ENCODE measurements around the gene EEFSEC. TPM values are rescaled to one million over a fixed set of nuclear protein-coding genes. Genes with fewer than 3 reads are reported as not detected.

Gene EEFSEC
- total and polyA plus RNA-seq, 2 of the 8 experiments (the other 6 are each of a cell fraction or from before 2014, with no cell fraction given), result 13.1 to 19.8 TPM

DNA sequence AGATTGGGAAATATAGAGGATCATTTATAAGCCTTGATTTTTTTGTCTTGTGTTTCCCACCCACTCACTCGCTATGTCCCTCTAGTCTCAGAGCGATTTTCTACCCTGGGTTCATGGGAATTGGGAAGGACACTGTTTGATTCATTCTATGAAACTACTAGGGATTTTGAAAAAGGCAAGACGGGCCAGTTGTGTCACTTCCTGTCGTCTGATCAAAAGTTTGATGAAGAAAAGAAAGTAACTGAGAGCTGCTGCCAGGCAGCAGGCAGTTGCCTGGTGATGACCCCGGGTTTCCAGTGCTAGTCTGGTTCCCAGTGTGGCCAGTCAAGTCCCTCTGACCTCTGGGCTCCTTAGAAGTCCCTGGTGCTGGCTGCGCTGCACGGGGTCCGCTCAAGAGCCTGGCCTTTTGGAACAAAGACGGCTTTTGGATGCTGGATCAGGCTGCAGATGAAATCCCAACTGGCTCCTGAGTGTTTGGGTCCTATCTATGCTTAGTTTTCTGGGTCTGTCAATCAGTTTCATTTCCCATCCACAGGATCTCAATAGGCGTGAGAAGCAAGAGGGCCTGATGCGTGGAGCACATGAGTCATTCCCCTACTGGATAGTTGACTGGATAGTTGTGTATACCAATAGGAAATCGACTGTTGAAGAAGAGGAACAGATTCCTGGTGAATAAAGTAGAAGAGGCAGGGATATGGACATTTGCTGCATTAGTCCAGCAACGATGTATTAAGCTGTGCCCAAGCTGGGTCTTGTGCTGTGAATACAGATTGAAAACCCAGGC lies 89.7 kb downstream of the EEFSEC start (continued):
- TF ChIP-seq, protein P1, sequence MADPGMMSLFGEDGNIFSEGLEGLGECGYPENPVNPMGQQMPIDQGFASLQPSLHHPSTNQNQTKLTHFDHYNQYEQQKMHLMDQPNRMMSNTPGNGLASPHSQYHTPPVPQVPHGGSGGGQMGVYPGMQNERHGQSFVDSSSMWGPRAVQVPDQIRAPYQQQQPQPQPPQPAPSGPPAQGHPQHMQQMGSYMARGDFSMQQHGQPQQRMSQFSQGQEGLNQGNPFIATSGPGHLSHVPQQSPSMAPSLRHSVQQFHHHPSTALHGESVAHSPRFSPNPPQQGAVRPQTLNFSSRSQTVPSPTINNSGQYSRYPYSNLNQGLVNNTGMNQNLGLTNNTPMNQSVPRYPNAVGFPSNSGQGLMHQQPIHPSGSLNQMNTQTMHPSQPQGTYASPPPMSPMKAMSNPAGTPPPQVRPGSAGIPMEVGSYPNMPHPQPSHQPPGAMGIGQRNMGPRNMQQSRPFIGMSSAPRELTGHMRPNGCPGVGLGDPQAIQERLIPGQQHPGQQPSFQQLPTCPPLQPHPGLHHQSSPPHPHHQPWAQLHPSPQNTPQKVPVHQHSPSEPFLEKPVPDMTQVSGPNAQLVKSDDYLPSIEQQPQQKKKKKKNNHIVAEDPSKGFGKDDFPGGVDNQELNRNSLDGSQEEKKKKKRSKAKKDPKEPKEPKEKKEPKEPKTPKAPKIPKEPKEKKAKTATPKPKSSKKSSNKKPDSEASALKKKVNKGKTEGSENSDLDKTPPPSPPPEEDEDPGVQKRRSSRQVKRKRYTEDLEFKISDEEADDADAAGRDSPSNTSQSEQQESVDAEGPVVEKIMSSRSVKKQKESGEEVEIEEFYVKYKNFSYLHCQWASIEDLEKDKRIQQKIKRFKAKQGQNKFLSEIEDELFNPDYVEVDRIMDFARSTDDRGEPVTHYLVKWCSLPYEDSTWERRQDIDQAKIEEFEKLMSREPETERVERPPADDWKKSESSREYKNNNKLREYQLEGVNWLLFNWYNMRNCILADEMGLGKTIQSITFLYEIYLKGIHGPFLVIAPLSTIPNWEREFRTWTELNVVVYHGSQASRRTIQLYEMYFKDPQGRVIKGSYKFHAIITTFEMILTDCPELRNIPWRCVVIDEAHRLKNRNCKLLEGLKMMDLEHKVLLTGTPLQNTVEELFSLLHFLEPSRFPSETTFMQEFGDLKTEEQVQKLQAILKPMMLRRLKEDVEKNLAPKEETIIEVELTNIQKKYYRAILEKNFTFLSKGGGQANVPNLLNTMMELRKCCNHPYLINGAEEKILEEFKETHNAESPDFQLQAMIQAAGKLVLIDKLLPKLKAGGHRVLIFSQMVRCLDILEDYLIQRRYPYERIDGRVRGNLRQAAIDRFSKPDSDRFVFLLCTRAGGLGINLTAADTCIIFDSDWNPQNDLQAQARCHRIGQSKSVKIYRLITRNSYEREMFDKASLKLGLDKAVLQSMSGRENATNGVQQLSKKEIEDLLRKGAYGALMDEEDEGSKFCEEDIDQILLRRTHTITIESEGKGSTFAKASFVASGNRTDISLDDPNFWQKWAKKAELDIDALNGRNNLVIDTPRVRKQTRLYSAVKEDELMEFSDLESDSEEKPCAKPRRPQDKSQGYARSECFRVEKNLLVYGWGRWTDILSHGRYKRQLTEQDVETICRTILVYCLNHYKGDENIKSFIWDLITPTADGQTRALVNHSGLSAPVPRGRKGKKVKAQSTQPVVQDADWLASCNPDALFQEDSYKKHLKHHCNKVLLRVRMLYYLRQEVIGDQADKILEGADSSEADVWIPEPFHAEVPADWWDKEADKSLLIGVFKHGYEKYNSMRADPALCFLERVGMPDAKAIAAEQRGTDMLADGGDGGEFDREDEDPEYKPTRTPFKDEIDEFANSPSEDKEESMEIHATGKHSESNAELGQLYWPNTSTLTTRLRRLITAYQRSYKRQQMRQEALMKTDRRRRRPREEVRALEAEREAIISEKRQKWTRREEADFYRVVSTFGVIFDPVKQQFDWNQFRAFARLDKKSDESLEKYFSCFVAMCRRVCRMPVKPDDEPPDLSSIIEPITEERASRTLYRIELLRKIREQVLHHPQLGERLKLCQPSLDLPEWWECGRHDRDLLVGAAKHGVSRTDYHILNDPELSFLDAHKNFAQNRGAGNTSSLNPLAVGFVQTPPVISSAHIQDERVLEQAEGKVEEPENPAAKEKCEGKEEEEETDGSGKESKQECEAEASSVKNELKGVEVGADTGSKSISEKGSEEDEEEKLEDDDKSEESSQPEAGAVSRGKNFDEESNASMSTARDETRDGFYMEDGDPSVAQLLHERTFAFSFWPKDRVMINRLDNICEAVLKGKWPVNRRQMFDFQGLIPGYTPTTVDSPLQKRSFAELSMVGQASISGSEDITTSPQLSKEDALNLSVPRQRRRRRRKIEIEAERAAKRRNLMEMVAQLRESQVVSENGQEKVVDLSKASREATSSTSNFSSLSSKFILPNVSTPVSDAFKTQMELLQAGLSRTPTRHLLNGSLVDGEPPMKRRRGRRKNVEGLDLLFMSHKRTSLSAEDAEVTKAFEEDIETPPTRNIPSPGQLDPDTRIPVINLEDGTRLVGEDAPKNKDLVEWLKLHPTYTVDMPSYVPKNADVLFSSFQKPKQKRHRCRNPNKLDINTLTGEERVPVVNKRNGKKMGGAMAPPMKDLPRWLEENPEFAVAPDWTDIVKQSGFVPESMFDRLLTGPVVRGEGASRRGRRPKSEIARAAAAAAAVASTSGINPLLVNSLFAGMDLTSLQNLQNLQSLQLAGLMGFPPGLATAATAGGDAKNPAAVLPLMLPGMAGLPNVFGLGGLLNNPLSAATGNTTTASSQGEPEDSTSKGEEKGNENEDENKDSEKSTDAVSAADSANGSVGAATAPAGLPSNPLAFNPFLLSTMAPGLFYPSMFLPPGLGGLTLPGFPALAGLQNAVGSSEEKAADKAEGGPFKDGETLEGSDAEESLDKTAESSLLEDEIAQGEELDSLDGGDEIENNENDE (IDR thresholded peaks at IDR 0.05; ENCODE audit: insufficient replicate concordance, low read length), result no peak
- TF ChIP-seq GABPA (IDR thresholded peaks at IDR 0.05; ENCODE audit: borderline replicate concordance, insufficient read depth, low read length), result no peak
- no peak for TF ChIP-seq HDAC6 (IDR thresholded peaks at IDR 0.05; ENCODE audit: low read depth, low read length)
- no peak for TF ChIP-seq JUND (IDR thresholded peaks at IDR 0.05; ENCODE audit: low read length)
